Karpas-422 (cell line): ENCODE results near the gene CORO7. TPM values are rescaled to one million over a fixed set of nuclear protein-coding genes. Genes with fewer than 3 reads are reported as not detected.

Experiments
- DNase-seq: peaks from one replicate; pipeline ENCODE4 v3.0.0-alpha.2; 2015
- H2AFZ ChIP-seq: fragments of 200-600 bp; sonication (generic); 2 replicates; pipeline ENCODE4 v1.6.1; 2014; ENCODE audit warnings: antibody characterized with exemption, low read length, mixed read lengths
- H3K27ac ChIP-seq: fragments of 200-600 bp; sonication (generic); 2 replicates; pipeline ENCODE4 v1.5.1; 2014; ENCODE audit warnings: mild to moderate bottlenecking, low read length, moderate library complexity
- H3K27me3 ChIP-seq: fragments of 200-600 bp; sonication (generic); 2 replicates; pipeline ENCODE4 v1.6.1; 2014; ENCODE audit warnings: low read length, mixed read lengths
- H3K36me3 ChIP-seq: fragments of 200-600 bp; sonication (generic); 2 replicates; pipeline ENCODE4 v1.6.1; 2014; ENCODE audit warnings: low read length, mixed read lengths; ENCODE audit not compliant: insufficient read depth
- H3K4me1 ChIP-seq: fragments of 200-600 bp; sonication (generic); 2 replicates; pipeline ENCODE4 v1.6.1; 2014; ENCODE audit warnings: mild to moderate bottlenecking, low read length, mixed read lengths
- H3K4me2 ChIP-seq: fragments of 200-600 bp; sonication (generic); 2 replicates; pipeline ENCODE4 v1.6.1; 2014; ENCODE audit warnings: low read length, low read depth, mild to moderate bottlenecking; ENCODE audit not compliant: poor library complexity, severe bottlenecking
- H3K4me3 ChIP-seq: fragments of 200-600 bp; sonication (generic); 2 replicates; pipeline ENCODE4 v1.5.1; 2014; ENCODE audit warnings: mild to moderate bottlenecking, antibody characterized with exemption, low read length, mixed read lengths
- H3K79me2 ChIP-seq: fragments of 200-600 bp; sonication (generic); 2 replicates; pipeline ENCODE4 v1.6.1; 2014; ENCODE audit warnings: mild to moderate bottlenecking, low read length, mixed read lengths
- H3K9ac ChIP-seq: fragments of 200-600 bp; sonication (generic); 2 replicates; pipeline ENCODE4 v1.6.0; 2014; ENCODE audit warnings: low read length
- H3K9me2 ChIP-seq: fragments of 200-600 bp; sonication (generic), shearing (Covaris generic); replicated peaks from 2 replicates; pipeline ENCODE4 v1.6.0; 2014; ENCODE audit warnings: mild to moderate bottlenecking, low read length, moderate library complexity; ENCODE audit not compliant: insufficient read depth
- H3K9me3 ChIP-seq: fragments of 300-700, 200-600 bp; sonication (generic); 2 replicates; pipeline ENCODE4 v1.6.1; 2014; ENCODE audit warnings: low read length, mixed read lengths
- H4K20me1 ChIP-seq: fragments of 200-600 bp; sonication (generic); 2 replicates; pipeline ENCODE4 v1.6.1; 2014; ENCODE audit warnings: mild to moderate bottlenecking, antibody characterized with exemption, low read length, low read depth; ENCODE audit not compliant: insufficient read depth
- total RNA-seq: library from RNA; depleted of rRNA; stranded (reverse); fragments of >200 nt; shearing (Covaris generic); gene quantifications from 2 replicates; pipeline ENCODE4 v1.2.3, GENCODE V29; 2014; ENCODE audit warnings: low replicate concordance

CORO7 gene
- total RNA-seq, 1 experiment from 2014 or later, result 46.2 TPM

- no peak for DNase-seq
- H3K36me3 ChIP-seq, result no peaks in the 10 kb centered on the region; the same call in 1 of the 2 replicates
- no peaks in the 10 kb centered on the region for H3K9me3 ChIP-seq
- H3K4me2 ChIP-seq, result no peak overlapping the region
- H3K27ac ChIP-seq, result no peak overlapping the region
- H3K9me2 ChIP-seq, result no peaks in the 10 kb centered on the region
- no peak overlapping the region for H3K4me3 ChIP-seq
- H4K20me1 ChIP-seq, result peaks cover 53% of the 10 kb centered on the region; the same call in 1 of the 2 replicates
- no peak overlapping the region for H3K9ac ChIP-seq
- H3K27me3 ChIP-seq, result no peaks in the 10 kb centered on the region
- H2AFZ ChIP-seq, result no peak overlapping the region
- peaks cover 20% of the 10 kb centered on the region for H3K4me1 ChIP-seq
- no peaks in the 10 kb centered on the region for H3K79me2 ChIP-seq
Observed at GRCh38 chr16:4376893-4377572, 39.4 kb downstream of the CORO7 start.

DNA sequence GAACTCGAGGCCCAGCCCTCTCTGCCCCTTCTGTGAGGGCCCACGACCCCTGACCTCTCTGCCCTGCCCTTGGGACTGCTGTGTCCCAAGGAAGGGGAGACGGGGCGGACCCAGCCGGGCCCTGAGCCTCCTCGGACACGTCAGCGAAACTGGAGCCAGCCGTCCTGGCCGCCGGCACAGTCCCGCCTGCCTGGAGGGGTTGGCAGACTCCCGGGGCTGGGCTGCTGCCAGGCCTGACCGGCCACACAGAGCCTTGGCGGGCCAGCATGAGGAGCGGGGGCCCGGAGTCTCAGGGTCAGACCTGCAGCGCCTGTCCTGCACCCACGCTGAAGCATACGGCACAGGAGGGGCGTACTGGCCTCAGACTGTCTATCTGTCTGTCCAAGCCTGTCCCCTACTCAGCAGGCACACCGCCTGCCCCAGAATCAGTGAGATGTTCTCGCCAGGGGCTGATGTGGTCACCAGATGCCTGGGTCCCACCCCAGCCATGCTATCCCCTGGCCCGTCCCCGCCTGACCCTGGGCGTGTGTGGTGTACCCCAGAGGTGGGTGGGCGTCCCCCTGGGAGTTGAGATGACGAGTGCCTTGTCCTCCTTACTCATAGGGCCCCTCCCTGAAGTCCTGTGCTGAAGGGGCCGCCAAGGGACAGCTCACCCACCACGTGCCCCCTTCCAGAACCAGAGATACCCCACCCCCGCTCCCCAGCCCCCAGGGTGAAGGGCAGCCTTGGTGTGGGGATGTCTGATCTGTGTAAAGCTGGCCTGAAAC lies 40.1 kb downstream of the CORO7 start:
- Histone ChIP-seq H3K36me3 (no peaks in the 10 kb centered on the region; the same call in 1 of the 2 replicates), H3K4me1 (peaks cover 22% of the 10 kb centered on the region), H4K20me1 (peaks cover 54% of the 10 kb centered on the region; the same call in 1 of the 2 replicates), H3K27ac (no peak overlapping the region), H3K27me3 (no peaks in the 10 kb centered on the region), H3K9me3 (no peaks in the 10 kb centered on the region), H3K9ac (no peak overlapping the region), H3K9me2 (no peaks in the 10 kb centered on the region), H2AFZ (no peak overlapping the region), H3K79me2 (no peaks in the 10 kb centered on the region), H3K4me2 (no peak overlapping the region), H3K4me3 (no peak overlapping the region)
- no peak for DNase-seq

- DNase-seq, result no peak
- Histone ChIP-seq H3K4me3 (no peak overlapping the region), H4K20me1 (peaks cover 59% of the 10 kb centered on the region), H3K27ac (no peak overlapping the region), H3K4me2 (no peak overlapping the region), H3K36me3 (no peaks in the 10 kb centered on the region; the same call in 1 of the 2 replicates), H3K79me2 (no peaks in the 10 kb centered on the region), H3K9ac (no peak overlapping the region), H3K9me2 (no peaks in the 10 kb centered on the region), H2AFZ (no peak overlapping the region), H3K27me3 (no peaks in the 10 kb centered on the region; the same call in 1 of the 2 replicates), H3K9me3 (no peaks in the 10 kb centered on the region), H3K4me1 (peaks cover 28% of the 10 kb centered on the region)
Observed at GRCh38 chr16:4375717-4376116, 40.7 kb downstream of the CORO7 start.

GRCh38 chr16:4373909-4374742 lies 42.3 kb downstream of the CORO7 start:
- Histone ChIP-seq H3K4me2 (peak overlapping the region; percentile 80), H3K36me3 (no peaks in the 10 kb centered on the region; the same call in 1 of the 2 replicates), H3K9me3 (no peaks in the 10 kb centered on the region), H3K9me2 (no peaks in the 10 kb centered on the region), H3K4me1 (peaks cover 31% of the 10 kb centered on the region), H4K20me1 (peaks cover 55% of the 10 kb centered on the region), H3K79me2 (no peaks in the 10 kb centered on the region), H3K27me3 (no peaks in the 10 kb centered on the region; the same call in 1 of the 2 replicates), H3K9ac (peak overlapping the region; percentile 74), H3K4me3 (no peak overlapping the region; the same call in 1 of the 2 replicates), H2AFZ (no peak overlapping the region), H3K27ac (no peak overlapping the region)
- DNase-seq, result no peak

- no peak for DNase-seq
- peaks cover 48% of the 10 kb centered on the region for H4K20me1 ChIP-seq
Observed at GRCh38 chr16:4373356-4373908, 43.0 kb downstream of the CORO7 start.

DNA sequence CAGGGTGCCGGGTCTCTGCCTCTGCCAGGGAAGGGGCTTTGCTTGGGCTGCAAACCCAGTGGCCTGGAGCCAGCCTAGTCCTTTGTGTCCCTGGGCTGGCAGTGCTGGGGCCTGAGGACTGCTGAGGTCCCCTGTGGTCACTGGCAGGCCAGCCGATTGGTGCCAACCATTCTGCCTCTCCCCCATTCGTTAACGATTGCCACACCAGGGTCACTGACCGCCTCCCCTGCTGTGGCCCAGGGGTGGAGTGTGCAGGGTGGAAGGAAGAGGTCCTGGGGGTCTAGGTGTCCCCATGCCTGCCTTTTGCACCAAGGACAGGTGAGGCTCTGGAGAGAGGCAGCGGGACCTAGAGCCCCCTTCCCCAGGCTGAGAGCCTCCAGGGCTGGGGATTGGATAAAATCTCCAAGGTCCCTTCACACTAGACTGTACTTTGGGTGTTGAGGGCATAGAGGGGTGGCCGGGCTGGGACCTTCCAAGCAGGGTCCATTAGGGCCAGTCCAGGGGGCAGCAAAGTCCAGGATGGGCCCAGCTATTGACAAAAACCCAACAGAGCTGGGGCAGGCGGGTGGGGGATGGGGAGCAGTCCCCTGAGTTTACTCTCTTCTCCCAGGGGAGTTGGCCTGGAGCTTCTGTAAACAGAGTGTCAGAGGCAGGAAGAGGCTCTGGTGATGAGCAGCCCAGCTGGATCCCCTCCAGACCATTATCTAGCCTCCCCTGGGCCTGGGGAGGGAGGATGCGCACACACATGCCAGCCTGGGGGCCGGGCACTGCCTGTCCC lies 43.6 kb downstream of the CORO7 start:
- Histone ChIP-seq H2AFZ (no peak overlapping the region), H4K20me1 (peaks cover 43% of the 10 kb centered on the region), H3K79me2 (no peaks in the 10 kb centered on the region), H3K27ac (no peak overlapping the region), H3K27me3 (no peaks in the 10 kb centered on the region; the same call in 1 of the 2 replicates), H3K9ac (peak overlapping the region; percentile 74), H3K9me3 (no peaks in the 10 kb centered on the region), H3K9me2 (no peaks in the 10 kb centered on the region), H3K4me1 (peaks cover 31% of the 10 kb centered on the region), H3K4me2 (peak overlapping the region; percentile 80), H3K4me3 (peak overlapping the region; percentile 69), H3K36me3 (no peaks in the 10 kb centered on the region; the same call in 1 of the 2 replicates)
- peak; percentile 76 for DNase-seq

More at GRCh38 chr16:4373356-4373908, 43.0 kb downstream of the CORO7 start:
- Histone ChIP-seq H3K27ac (no peak overlapping the region), H3K36me3 (no peaks in the 10 kb centered on the region; the same call in 1 of the 2 replicates), H3K9me3 (no peaks in the 10 kb centered on the region), H3K4me1 (peaks cover 31% of the 10 kb centered on the region), H3K9me2 (no peaks in the 10 kb centered on the region), H3K79me2 (no peaks in the 10 kb centered on the region), H3K4me3 (peak overlapping the region; percentile 69; the same call in 1 of the 2 replicates), H2AFZ (no peak overlapping the region), H3K9ac (peak overlapping the region; percentile 74), H3K27me3 (no peaks in the 10 kb centered on the region; the same call in 1 of the 2 replicates), H3K4me2 (peak overlapping the region; percentile 80)

GRCh38 chr16:4372001-4372577 lies 44.3 kb downstream of the CORO7 start:
- H3K9me2 ChIP-seq, result no peaks in the 10 kb centered on the region
- no peaks in the 10 kb centered on the region; the same call in 1 of the 2 replicates for H3K27me3 ChIP-seq
- no peaks in the 10 kb centered on the region for H3K9me3 ChIP-seq
- H3K4me1 ChIP-seq, result peaks cover 31% of the 10 kb centered on the region
- peak overlapping the region; percentile 80 for H3K4me2 ChIP-seq
- peak overlapping the region; percentile 74 for H3K9ac ChIP-seq
- peaks cover 5% of the 10 kb centered on the region; the same call in 1 of the 2 replicates for H3K36me3 ChIP-seq
- peak overlapping the region; percentile 69 for H3K4me3 ChIP-seq
- no peak overlapping the region for H2AFZ ChIP-seq
- peaks cover 43% of the 10 kb centered on the region for H4K20me1 ChIP-seq
- DNase-seq, result peak; percentile 65
- H3K79me2 ChIP-seq, result no peaks in the 10 kb centered on the region
- H3K27ac ChIP-seq, result no peak overlapping the region
